Left hindlimb (tissue), 1 donor: ENCODE data around the gene GPR62.

ENCODE experiments used
- DNase-seq: peaks from one replicate; pipeline ENCODE4 v3.0.0-alpha.2; 2018

GPR62 gene

DNA sequence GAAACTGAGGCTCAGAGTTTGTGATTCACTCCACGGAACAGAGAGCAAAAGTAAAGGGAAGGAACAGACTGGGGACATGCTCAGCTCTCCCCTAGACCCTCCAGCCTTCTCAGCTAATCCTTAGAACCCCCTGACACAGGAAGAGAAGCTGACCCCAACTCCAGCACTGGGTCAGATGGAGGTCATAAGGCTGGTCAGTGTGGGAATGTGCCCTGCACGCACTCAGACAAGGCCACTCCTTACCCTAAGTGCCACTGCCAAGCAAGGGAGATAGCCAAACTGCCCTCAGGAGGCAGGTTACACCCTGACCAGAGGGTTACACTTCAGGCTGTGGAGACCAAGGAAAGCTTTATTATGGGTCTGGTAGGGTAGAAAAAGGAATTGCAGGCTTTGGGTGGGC is 39.3 kb downstream of the GPR62 start:
- DNase-seq, result no peak

DNA sequence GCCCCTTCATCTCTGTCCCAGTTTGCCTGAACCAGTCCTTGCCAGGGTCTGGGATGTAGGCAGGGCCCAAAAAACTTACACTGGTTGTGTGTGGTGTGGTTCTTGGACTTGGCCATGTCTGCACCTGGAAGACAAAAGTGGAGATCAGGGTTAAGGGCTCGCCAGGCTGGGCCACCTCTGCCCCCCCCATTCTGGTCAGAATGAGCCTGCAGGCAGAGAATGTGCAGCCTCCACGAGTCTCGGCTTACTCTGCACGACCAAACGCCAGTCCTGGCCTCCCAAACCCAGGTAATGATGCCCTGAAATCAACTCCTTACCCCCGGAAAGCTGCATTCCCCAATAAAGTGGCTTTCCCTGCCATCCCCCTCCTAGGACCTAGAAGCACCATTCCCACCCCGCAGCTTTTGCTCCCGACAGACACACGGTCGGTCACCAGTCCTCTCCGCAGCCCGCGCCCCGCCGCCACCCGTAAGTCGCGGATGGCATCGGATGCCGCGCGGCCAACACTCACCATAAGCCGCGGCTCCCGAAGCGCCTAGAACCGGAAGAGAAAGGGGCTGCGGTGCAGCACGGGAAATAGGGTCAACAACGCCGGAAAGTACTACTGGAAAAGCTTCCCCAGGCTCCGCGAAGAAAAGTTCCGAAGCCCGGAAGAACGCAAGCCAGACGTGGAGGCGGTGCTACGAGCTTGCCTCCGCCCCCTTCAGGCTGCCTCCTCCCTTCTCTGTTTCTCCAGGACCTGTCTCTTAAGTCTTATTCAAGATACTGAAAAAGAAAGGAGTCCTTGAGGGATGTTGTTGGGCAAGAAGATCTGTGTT is 40.4 kb downstream of the GPR62 start, which contains the start of gene RPL29:
RPL29 (minus strand) TSS at position 550 of the 818 bp plus-strand sequence; CDS start at position 116, 434 bp downstream.
- DNase-seq, result peak; percentile 95

DNA sequence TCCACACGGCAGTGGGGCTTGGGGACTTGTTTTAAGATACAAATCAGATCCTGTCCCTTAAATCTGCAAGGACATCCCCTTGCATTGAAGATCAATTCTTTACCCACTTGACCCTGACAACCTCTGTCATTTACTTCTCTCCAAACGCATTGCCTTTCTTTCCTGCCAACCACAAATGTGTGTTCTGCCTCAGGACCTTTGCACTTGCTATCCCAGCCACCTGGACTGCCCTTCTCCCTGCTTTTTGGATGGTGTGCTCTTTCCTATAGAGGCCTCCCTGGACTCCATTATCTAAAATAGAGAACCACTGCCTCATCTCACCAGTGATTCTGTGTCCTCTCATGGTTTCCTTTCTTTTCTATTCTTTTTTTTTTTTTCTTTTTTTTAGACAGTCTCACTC is 42.0 kb downstream of the GPR62 start:
- DNase-seq, result no peak

DNA sequence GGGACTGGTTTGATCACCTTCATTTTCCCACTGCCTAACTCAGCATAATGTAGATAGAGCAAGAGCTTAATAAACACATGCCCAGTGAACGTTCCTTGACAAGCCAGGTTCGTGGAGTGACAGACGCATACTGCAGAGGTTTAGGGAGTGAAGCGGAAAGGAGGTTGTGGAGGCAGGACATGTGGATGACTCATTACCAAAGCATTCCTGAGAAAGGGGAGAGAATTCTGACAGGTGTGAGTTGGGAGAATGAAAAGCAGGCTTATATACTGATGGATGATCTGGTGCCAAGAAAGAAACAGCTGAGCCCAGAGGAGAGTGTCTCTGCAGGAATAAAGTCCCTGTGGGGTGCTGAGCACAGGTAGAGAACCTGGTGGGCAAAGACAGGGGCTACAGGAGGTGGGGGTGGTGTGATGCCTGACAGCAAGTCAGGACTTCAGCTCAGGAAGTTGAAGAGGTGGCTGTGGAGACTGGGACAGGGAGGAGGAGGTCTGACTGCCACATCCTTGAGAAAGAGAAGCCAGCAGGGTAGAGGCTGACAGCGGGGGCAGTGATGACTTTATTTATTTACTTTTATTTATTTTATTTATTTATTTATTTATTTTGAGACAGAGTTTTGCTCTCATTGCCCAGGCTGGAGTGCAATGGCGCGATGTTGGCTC is 42.9 kb downstream of the GPR62 start:
- DNase-seq, result no peak

DNA sequence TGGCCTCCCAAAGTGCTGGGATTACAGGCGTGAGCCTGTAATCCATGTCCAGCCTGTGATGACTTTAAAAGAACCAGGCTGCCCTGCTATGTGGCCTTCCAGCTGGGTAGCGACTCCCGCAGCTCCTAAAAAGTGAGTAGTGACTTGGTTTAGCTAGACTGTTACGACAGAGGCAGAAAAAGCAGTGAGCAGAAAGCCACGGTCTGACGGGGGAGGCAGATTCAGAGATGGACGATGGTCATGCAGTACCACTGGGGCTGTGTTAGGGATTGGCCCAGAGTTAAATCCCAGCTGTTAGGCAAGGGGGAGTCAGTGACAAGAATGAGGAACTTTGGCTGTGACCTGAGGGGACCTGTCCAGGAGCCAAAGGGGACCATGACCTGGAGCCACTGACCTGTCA is 43.6 kb downstream of the GPR62 start:
- DNase-seq, result no peak

DNA sequence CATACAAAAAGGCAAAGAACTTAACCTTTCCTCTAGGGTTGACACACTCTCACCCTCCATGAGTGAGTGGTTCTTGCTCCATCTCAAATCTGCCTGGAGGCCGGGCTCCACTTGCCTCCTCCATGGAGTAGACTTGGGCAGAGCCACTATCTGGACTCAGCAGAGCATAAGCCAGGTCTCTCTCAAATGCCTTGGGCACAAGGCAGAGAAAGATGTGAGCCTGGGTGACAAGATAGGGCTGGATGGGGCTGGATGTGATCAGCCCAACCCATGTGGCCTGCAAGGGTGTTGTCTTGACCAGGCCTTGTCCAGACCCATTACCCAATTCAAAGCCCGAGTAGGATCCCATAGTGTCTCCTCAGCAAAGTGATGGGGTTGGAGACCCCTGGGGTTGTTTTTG is 44.7 kb downstream of the GPR62 start:
- DNase-seq, result no peak

DNA sequence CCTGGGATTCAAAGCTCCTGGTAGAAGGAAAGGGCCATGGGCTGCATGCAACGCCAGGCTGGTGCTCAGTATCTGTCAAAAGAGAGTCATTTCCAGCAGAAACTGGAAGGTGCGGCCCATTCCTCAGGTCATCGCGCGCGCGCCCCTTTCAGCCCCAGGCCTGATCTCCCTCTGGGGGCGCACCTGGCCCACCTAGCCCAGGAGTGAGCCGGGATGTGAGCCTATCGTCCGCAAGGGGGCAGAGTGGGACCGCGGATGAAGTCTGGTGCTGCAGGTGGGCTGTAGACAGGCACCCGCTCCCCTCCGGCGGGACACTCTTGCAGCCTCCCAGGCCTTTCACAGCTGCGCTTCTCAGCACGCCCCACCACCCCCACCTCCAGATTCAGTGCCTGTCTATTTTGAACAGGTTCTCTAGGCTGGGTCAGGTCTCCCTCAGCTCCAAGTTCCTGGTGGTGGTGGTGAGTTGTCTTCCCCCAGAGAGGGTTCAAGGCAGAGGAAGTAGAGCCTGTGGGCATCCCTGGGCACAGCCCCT is 46.3 kb downstream of the GPR62 start:
- peak; percentile 82 for DNase-seq

DNA sequence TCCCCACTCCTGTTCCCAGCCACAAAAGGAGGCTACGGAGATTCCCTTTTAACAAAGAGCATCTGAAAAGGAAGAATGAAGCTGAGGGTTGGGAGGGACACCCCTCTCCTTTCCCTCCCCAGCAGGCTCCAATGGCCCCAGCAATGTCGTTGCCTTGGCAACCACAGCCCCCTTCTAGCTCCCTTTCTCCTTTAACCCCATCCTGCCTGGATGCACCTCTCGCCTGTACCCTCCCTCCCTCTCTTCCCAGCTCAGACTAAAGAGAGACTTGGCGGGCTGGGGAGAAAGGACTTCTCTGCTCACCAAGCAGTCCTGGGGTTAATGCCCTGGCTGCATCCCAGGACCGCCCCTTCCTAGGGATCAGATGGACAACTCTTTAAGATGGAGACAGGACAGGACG is 47.6 kb downstream of the GPR62 start:
- DNase-seq, result no peak

DNA sequence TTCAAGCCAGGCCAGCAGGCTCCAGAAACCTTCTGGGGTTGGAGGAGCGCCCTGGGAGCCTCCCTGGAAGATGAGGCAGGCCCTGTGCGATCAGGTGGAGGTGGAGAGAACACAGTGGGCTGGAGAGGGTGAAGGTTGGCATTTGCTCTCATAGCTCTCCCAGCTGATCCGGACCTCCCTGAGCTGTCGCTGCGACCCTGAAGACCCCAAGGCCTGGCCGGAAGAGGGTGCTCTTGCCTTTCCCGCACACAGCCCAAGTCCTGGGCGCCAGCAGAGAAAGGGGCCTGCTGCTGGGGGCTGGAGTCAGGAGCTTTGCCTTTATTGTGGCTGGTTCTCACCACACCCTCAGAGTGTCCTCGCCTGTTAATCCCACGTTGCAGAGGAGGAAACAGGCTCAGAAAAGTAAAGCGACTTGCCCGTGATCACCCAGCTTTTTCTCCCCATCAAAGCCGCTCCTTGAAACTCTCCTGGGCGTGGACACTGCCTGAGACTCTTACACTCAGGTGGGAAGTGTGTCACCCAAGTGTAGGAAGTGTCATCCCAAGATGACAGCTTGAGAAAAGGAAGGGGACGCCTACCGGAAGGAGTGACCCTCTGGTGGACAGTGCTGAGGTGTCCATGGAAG is 49.1 kb downstream of the GPR62 start:
- DNase-seq, result peak; percentile 86

DNA sequence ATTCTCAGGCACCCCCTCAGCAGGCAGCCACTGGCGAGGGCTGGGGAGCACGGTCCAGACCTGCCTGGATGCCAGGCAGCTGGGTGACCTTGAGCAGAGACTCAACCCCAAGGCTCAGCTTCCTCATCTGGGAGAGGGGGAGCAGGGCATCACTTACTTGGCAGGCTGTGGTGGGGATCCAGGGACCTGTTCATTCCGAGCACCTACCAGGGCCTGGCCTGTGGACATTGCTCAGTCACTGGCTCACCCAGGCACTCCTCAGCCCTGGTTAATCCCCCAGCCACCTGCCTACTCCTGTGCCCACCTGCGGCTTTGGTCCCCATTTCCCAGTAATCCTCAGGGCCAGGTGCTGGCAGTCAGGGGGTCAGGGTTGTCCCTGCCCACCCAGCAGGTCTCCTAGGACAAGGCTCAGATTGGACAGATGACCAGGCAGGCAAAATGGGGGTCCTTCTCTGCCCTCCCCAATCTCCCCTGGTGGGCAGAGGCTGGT is 49.8 kb downstream of the GPR62 start:
- no peak for DNase-seq

DNA sequence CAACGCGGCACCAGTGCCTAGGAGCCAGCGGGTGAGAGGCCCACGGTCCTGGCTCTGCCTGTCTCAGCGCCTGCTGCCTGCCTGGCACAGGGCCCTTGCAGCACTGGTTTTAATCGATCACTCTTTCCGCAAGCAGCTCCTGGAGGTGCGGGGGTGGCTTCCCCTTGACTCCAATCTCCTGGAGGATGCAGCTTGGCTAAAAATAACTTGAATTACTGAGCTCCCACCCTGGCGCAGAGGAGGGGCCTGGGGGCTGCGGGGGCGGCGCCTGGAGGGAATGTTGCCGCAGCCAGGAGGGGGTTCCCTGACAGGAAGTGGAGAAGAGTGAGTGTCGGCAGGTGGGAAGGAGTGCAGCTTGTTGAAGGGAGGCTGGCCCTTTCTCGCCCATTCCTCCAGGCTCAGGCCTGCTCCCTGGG is 50.4 kb downstream of the GPR62 start:
- DNase-seq, result peak; percentile 78

DNA sequence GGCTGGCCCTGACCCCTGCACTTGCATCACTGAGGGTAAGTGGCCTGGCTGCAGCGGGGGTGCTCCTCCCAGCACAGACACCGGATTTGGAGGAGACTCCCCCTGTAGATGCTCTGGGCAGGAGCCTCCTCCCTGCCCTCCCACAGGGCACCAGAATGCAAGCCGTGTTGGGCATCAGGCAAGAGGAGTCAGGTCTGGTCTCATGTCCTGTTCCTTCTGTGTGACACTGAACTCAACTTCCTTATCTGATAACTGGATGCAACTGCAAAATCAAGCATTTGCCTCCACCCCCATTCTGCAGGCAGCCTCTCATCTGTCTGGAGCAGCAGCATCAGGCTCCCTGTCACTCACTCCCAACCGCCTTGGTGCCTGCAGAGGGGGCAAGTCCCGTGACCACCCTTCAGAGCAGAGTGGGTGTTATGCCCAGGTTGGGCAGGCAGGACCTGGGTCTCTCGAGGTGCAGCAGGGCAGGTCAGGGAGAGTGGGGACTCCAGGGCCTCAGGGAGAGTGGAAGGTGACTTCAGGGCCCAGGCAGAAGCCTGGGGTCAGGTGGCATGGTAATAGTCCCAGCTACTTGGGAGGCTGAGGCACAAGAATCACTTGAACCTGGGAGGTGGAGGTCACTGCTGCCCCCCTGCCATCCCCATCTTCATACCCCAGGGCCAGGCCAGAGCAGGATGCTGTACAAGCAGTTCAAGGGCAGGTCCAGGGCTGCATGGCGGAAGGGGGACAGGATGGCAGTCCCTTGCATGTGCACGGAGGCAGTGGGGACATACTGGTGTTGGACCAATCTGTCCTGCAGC is 51.0 kb downstream of the GPR62 start:
- no peak for DNase-seq

DNA sequence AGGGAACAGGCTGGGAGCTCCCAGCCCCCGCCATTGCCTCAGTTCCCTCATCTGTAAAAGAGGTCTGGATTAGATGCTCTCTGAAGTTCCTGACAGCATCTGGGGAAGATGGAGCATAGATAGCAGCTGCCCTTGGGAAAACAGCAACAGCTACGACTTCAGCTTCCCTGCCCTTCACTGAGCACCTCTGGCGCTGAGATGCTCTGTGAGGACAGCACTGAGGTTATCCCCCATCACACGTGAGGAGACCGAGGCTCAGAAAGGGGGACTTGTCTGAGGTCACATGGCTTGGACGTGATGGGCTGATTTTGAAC is 51.6 kb downstream of the GPR62 start:
- no peak for DNase-seq
